ENCODE results near the gene TPPP. TPM values are rescaled to one million over a fixed set of nuclear protein-coding genes. Genes with fewer than 3 reads are reported as not detected.

Gene TPPP
- total and polyA plus RNA-seq, 2 of the 13 experiments (the other 11 are each of a cell fraction or from before 2014, with no cell fraction given): 0.07 TPM; not detected in 1

- Histone ChIP-seq H4K20me1 (ENCODE audit: insufficient read depth, low read length) (no peaks in the 10 kb centered on the region; the same call in 1 of the 2 replicates), H3K27ac (ENCODE audit: extremely low read length, insufficient read depth, low read length) (no peak overlapping the region), H3K9ac (ENCODE audit: insufficient read depth, low read depth, low read length) (no peak overlapping the region), H2AFZ (ENCODE audit: low read length) (no peak overlapping the region), H3K27me3 (ENCODE audit: control insufficient read depth in 1 of 2, insufficient read depth in 2 of 2, low read length in 2 of 2) (peaks cover 5 to 22% of the 10 kb centered on the region in 2 experiments; a peak in 4 of 5 replicates), H3K4me3 (replicated peaks in 1 of 3; ENCODE audit: insufficient read depth in 1 of 3, low read depth in 2 of 3, low read length in 3 of 3) (no peak overlapping the region), H3K9me3 (ENCODE audit: low read length) (no peaks in the 10 kb centered on the region), H3K79me2 (ENCODE audit: insufficient read depth, low read length) (no peaks in the 10 kb centered on the region), H3K36me3 (replicated peaks in 1 of 2; ENCODE audit: control insufficient read depth in 1 of 2, insufficient read depth in 2 of 2, low read length in 2 of 2) (no peaks in the 10 kb centered on the region), H3K4me1 (ENCODE audit: insufficient read depth, low read length) (peaks cover 45% of the 10 kb centered on the region), H3K4me2 (ENCODE audit: low read depth, low read length) (no peak overlapping the region)
- BruUV-seq (replicated peaks): no TSS peak
- FAIRE-seq (no peak), DNase-seq (ENCODE audit: low spot score) (no peak), ATAC-seq (no peak)
- POLR2A ChIA-PET: no interaction called here
- WGBS (ENCODE audit: low lambda C conversion rate): 24% methylated on average over 7 of the region's 27 CpGs
- intact Hi-C loops (cut with micrococcal nuclease; ENCODE audit: unreplicated experiment) (loop anchor here (10.0 kb wide), 1 partner anchor 221 kb away; the partner anchor contains the start of genes BRD9 and TRIP13), in situ Hi-C loops (cut with HindIII; ENCODE audit: extremely low pct_ligation_motif_present, low pct_unique_long_range_greater_than_20kb) (loop anchor here (10.0 kb wide), 1 partner anchor 221 kb away; the partner anchor contains the start of genes BRD9 and TRIP13)
- CTCF ChIA-PET (ENCODE audit: low intra/inter-chr PET ratio, low total read pairs): no interaction called here
- TF ChIP-seq AHDC1 (CRISPR knock-in tag; IDR thresholded peaks at IDR 0.05; ENCODE audit: borderline replicate concordance): no peak
- TF ChIP-seq TCF12 (IDR thresholded peaks at IDR 0.05): no peak
- TF ChIP-seq TCF12 (CRISPR knock-in tag; IDR thresholded peaks at IDR 0.05): no peak
- no peak for TF ChIP-seq ETV6 (CRISPR knock-in tag; conservative IDR thresholded peaks at IDR 0.05)
- no peak for TF ChIP-seq ZSCAN12 (CRISPR knock-in tag; IDR thresholded peaks at IDR 0.05)
- no peak for TF ChIP-seq ATF5 (CRISPR knock-in tag; IDR thresholded peaks at IDR 0.05; ENCODE audit: low read depth)
- no peak for TF ChIP-seq PAWR (CRISPR knock-in tag; IDR thresholded peaks at IDR 0.05; ENCODE audit: borderline replicate concordance)
- TF ChIP-seq ZNF598 (CRISPR knock-in tag; IDR thresholded peaks at IDR 0.05; ENCODE audit: borderline replicate concordance): no peak
- no peak for TF ChIP-seq ZNF747 (CRISPR knock-in tag; IDR thresholded peaks at IDR 0.05; ENCODE audit: borderline replicate concordance)
- TF ChIP-seq RFX5 (IDR thresholded peaks at IDR 0.05; ENCODE audit: low read depth, low read length): no peak
- TF ChIP-seq E2F1 (CRISPR knock-in tag; IDR thresholded peaks at IDR 0.05): no peak
- no peak for TF ChIP-seq ZNF441 (CRISPR knock-in tag; IDR thresholded peaks at IDR 0.05; ENCODE audit: borderline replicate concordance)
- no peak for TF ChIP-seq HNF4A (CRISPR knock-in tag; IDR thresholded peaks at IDR 0.05)
- no peak for TF ChIP-seq ZNF101 (CRISPR knock-in tag; IDR thresholded peaks at IDR 0.05; ENCODE audit: borderline replicate concordance, low read depth)
- no peak for TF ChIP-seq ELF1 (CRISPR knock-in tag; IDR thresholded peaks at IDR 0.05)
- TF ChIP-seq ARID2 (CRISPR knock-in tag; IDR thresholded peaks at IDR 0.05; ENCODE audit: borderline replicate concordance): no peak
- peak in 1 of 2 experiments; percentile 21; a peak in 1 of 4 replicates for TF ChIP-seq POLR2A (IDR thresholded peaks at IDR 0.05; ENCODE audit: insufficient read depth in 1 of 2, low read depth in 2 of 2, low read length in 2 of 2)
Measured at GRCh38 chr5:673831-674629, 19.1 kb downstream of the TPPP start.

All from HepG2 (cell line).